ENCODE measurements around the gene MORN1. TPM values are rescaled to one million over a fixed set of nuclear protein-coding genes. Genes with fewer than 3 reads are reported as not detected.

The MORN1 gene
- total RNA-seq, 1 experiment from 2014 or later, result 5.6 TPM

GRCh38 chr1:2292725-2293450, 98.5 kb downstream of the MORN1 start:
- DNase-seq (ENCODE audit: low read depth), result no peak

- DNase-seq (ENCODE audit: low read depth), result no peak
Measured at GRCh38 chr1:2291577-2291976, 99.8 kb downstream of the MORN1 start.

GRCh38 chr1:2290595-2291510, 100.5 kb downstream of the MORN1 start:
- DNase-seq (ENCODE audit: low read depth), result peak; percentile 99

- DNase-seq (ENCODE audit: low read depth), result no peak
Measured at GRCh38 chr1:2290171-2290578, 101.2 kb downstream of the MORN1 start.

- DNase-seq (ENCODE audit: low read depth), result no peak
Measured at GRCh38 chr1:2289607-2290006, 101.7 kb downstream of the MORN1 start.

GRCh38 chr1:2288816-2289536, 102.4 kb downstream of the MORN1 start:
- no peak for DNase-seq (ENCODE audit: low read depth)

- no peak for DNase-seq (ENCODE audit: low read depth)
Measured at GRCh38 chr1:2288311-2288710, 103.0 kb downstream of the MORN1 start.

GRCh38 chr1:2287649-2288048, 103.7 kb downstream of the MORN1 start:
- DNase-seq (ENCODE audit: low read depth), result no peak

- no peak for DNase-seq (ENCODE audit: low read depth)
Measured at GRCh38 chr1:2286923-2287322, 104.4 kb downstream of the MORN1 start.

GRCh38 chr1:2284932-2285331, 106.4 kb downstream of the MORN1 start:
- DNase-seq (ENCODE audit: low read depth), result no peak

GRCh38 chr1:2283991-2284895, 107.1 kb downstream of the MORN1 start:
- DNase-seq (ENCODE audit: low read depth), result no peak

GRCh38 chr1:2283371-2283990, 107.9 kb downstream of the MORN1 start:
- no peak for DNase-seq (ENCODE audit: low read depth)

- no peak for DNase-seq (ENCODE audit: low read depth)
Measured at GRCh38 chr1:2282556-2283270, 108.6 kb downstream of the MORN1 start.

GRCh38 chr1:2279817-2280216, 111.5 kb downstream of the MORN1 start:
- DNase-seq (ENCODE audit: low read depth), result no peak

- DNase-seq (ENCODE audit: low read depth), result no peak
Measured at GRCh38 chr1:2279210-2279639, 112.1 kb downstream of the MORN1 start.

- no peak for DNase-seq (ENCODE audit: low read depth)
Measured at GRCh38 chr1:2278591-2279209, 112.7 kb downstream of the MORN1 start.

- DNase-seq (ENCODE audit: low read depth), result no peak
Measured at GRCh38 chr1:2277741-2278488, 113.4 kb downstream of the MORN1 start.

- no peak for DNase-seq (ENCODE audit: low read depth)
Measured at GRCh38 chr1:2276803-2277580, 114.4 kb downstream of the MORN1 start.
